Hepatocyte (in vitro differentiated cells): ENCODE results near the gene SIK3.

Experiments used
- CTCF ChIP-seq: fragments of 200-600 bp; sonication (generic); IDR thresholded peaks from 2 replicates; pipeline ENCODE4 v1.5.1; 2016; ENCODE audit warnings: antibody characterized with exemption, mild to moderate bottlenecking; ENCODE audit not compliant: poor library complexity
- EZH2 ChIP-seq: fragments of 200-600 bp; sonication (generic); IDR thresholded peaks from 2 replicates; pipeline ENCODE4 v1.6.1; 2016; ENCODE audit warnings: antibody characterized with exemption, mild to moderate bottlenecking, borderline replicate concordance
- EZH2phosphoT487 ChIP-seq: fragments of 200-600 bp; sonication (generic); IDR thresholded peaks from one replicate; pipeline ENCODE4 v1.6.1; 2018; ENCODE audit warnings: antibody characterized with exemption, mild to moderate bottlenecking, low read depth, moderate library complexity; ENCODE audit not compliant: unreplicated experiment, severe bottlenecking

GRCh38 chr11:116856423-116856822, 241.8 kb downstream of the SIK3 start:
- TF ChIP-seq CTCF: no peak
- no peak for TF ChIP-seq EZH2
- TF ChIP-seq EZH2phosphoT487: no peak
